Activated T-helper 2 cell treated with anti-CD3 and anti-CD28 coated beads, Interferon-gamma antibody, Interleukin-2, Interleukin-4, amounts not matched to agents 10 μg/mL and 5 μg/mL and 100 μg/mL, durations not matched to agents 14 hours and 24 hours and 36 hours (primary cell): ENCODE data around the gene PLA2R1. TPM values are rescaled to one million over a fixed set of nuclear protein-coding genes. Genes with fewer than 3 reads are reported as not detected.
"Not testable (repeated sequence)": the region's sequence is repeated elsewhere in the genome, so short reads cannot be mapped to it uniquely, and the experiment has no call there.

Experiments used
- DNase-seq: peaks from one replicate; pipeline ENCODE4 v3.0.0; 2021; ENCODE audit warnings: low spot score
- H3K27ac Mint-ChIP-seq: one replicate; pipeline ENCODE4 v1.8.0; 2021; ENCODE audit warnings: mixed read lengths
- H3K27me3 Mint-ChIP-seq: one replicate; pipeline ENCODE4 v1.8.0; 2021; ENCODE audit warnings: low read depth, mixed read lengths
- H3K36me3 Mint-ChIP-seq: one replicate; pipeline ENCODE4 v1.8.0; 2021; ENCODE audit warnings: low read depth, mixed read lengths
- H3K4me1 Mint-ChIP-seq: one replicate; pipeline ENCODE4 v1.8.0; 2021; ENCODE audit warnings: low read depth, mixed read lengths
- H3K4me3 Mint-ChIP-seq: one replicate; pipeline ENCODE4 v1.8.0; 2021; ENCODE audit warnings: low read depth, mild to moderate bottlenecking, moderate library complexity, mixed read lengths
- H3K9me3 Mint-ChIP-seq: one replicate; pipeline ENCODE4 v1.8.0; 2021; ENCODE audit warnings: mixed read lengths
- intact Hi-C: fragments of 100-400 bp; cut with micrococcal nuclease; formaldehyde crosslinking; loops from one replicate; pipeline ENCODE4 v1.15.1; 2023
- total RNA-seq: library from RNA; stranded (reverse); gene quantifications from 2 replicates; pipeline ENCODE4 v1.2.3, GENCODE V29; 2022

Gene PLA2R1
- total RNA-seq, 1 donor from 2014 or later: not detected

DNA sequence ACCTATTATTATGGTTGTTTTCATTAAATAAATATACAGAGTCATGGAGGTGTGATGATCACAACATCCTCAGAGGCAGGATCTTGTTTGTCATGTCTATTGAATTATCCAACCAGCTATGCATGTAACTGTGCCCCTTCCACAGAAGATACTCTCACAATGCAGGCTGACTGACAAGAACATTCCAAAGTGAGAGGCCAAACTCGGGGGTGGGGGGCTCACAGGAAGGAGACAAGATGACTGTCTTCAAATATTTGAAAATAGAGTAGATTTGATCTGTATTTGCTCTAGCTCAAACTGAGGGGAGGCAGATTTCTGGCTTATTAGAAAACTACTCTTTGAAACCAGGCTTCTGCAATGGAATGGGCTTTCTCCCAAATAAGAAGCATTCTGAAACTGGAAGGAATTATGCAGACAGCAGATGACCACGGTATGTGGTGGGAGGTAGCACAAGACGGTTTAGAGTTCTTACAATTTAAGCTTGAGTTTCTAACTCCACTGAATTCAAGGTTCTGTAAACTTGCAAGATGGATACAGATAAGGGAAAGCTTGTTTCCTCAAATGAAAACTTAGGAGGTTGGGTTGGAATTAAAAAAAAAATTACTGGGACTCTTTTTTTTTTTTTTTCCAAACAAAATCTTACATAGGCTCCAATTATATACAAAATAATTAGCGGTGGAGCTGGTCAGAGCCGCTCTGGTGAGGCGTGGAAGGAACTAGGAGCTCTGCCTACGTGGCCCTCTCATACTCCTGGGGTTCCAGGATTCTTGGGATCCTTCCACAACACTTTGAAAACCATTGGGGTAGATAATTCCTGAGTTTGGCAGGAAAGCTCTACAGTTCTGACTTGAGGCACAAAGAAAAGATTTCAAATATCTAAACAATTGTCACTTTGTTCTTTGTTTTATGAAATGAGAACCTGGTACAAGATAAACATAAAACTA, 79.3 kb downstream of the PLA2R1 start:
- intact Hi-C loops: no loop called here
- Mint-ChIP-seq H3K27ac (no peak overlapping the region), H3K36me3 (no peaks in the 10 kb centered on the region), H3K9me3 (no peaks in the 10 kb centered on the region), H3K4me1 (no peaks in the 10 kb centered on the region), H3K27me3 (peaks cover 22% of the 10 kb centered on the region), H3K4me3 (no peak overlapping the region)
- no peak for DNase-seq

DNA sequence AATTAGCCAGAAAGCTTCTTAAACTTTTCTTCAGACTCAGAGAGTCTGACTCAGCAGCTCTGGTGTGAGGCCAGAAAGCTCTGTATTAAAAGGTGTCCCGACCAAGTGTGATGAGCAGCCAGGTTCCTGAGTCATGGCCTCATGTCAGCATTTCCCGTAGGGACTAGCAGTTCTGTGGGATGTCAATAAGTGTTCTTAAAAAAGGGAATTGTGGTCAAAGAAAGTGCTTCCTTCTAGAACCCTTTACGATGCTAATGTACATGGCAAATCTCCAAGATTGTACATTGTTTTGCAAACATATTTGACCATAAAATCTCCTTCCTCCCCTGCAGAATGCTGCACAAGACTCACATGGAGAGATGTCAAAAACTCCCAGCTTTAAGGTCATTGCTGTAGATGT, 80.1 kb downstream of the PLA2R1 start:
- Mint-ChIP-seq H3K4me1 (no peaks in the 10 kb centered on the region), H3K36me3 (no peaks in the 10 kb centered on the region), H3K9me3 (no peaks in the 10 kb centered on the region), H3K27ac (no peak overlapping the region), H3K27me3 (peaks cover 19% of the 10 kb centered on the region), H3K4me3 (no peak overlapping the region)
- intact Hi-C loops: no loop called here
- no peak for DNase-seq

DNA sequence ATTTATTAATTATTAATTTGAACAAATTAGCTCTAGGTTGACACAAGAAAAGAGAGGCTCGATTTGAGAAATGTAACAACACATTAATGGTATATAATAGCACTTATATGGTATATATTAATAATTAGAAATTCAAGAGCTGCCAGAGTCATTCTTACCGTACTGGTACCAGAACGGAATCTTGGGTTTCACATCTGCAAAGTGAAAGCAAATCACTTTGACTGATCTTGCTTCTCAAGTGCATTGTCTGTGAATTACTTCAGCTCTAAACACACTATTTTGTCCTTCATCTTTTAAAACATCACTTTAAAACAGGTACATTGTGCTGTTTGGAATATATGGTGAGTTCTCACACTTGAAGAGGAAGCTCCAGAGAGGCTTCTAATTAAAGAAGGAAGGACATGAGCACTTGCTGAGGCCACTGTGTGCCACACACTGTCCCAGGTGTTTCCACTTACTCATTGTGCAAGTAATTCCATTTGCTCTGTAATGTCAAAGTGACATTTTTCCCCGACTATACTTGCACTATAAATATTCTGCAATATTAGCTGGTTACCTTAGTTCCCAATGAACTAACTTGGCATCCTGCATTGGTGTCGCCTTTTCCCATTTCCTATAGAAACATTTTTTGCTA, 85.8 kb downstream of the PLA2R1 start:
- Mint-ChIP-seq H3K9me3 (no peaks in the 10 kb centered on the region), H3K27me3 (peaks cover 15% of the 10 kb centered on the region), H3K36me3 (no peaks in the 10 kb centered on the region), H3K27ac (no peak overlapping the region), H3K4me1 (no peaks in the 10 kb centered on the region), H3K4me3 (no peak overlapping the region)
- no peak for DNase-seq
- intact Hi-C loops: no loop called here

DNA sequence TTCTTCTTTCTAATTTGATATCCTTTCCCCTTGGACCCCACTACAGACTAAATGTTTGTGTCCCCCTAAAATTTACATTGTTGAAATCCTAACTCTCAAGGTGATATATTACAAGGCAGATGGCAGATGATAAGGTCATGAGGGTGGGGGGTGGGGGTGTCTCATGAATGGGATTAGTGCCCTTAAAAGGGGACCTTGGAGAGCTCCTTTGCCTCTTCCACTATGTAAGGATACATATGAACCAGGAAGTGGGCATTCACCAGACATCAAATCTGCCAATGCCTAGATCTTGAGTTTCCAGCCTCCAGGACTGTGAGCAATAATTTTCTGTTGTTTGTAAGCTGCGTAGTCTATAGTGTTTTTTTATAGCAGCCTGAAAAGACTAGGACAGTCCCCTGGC, 89.1 kb downstream of the PLA2R1 start:
- intact Hi-C loops: no loop called here
- Mint-ChIP-seq H3K27ac (no peak overlapping the region), H3K36me3 (no peaks in the 10 kb centered on the region)

DNA sequence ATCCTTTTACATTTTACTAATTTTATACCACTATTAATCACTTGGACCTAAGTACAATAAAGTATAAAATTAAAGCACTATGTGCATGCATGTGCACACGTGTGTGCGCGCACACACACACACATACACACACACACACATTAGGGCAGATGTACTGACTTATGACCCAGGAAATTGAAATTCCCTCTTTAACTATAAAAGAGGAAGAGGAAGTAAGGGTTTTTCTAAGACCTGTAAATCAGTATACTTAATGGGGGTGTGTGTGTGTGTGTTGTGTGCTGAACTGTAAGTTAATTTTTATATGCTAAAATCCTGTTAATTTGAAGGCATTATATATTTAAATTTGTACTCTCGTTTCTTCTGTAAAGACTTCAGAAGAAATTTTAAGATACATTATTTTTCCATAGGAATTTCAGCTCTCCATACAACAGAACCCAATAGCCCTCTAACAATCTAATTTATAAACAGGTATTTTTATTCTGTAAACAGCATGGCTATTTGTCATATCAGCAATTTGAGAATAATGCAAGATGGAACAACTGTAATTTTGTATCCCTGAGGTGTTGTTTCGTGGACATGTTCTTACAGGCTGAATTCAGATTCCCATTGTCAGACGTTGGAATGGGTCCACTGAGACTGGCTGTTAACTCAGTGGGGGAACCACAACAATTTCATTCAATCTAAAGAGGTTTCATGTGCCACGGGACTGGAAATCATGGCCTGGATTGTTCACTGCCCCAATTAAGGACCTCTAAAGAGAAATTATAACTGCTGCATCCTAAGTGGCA, 90.9 kb downstream of the PLA2R1 start:
- H3K4me1 Mint-ChIP-seq: no peaks in the 10 kb centered on the region
- DNase-seq: no peak
- intact Hi-C loops: no loop called here
- H3K4me3 Mint-ChIP-seq: no peak overlapping the region
- H3K27ac Mint-ChIP-seq: no peak overlapping the region
- no peaks in the 10 kb centered on the region for H3K36me3 Mint-ChIP-seq
- no peaks in the 10 kb centered on the region for H3K9me3 Mint-ChIP-seq
- H3K27me3 Mint-ChIP-seq: peaks cover 4% of the 10 kb centered on the region

More for the DNA sequence above, 89.1 kb downstream of the PLA2R1 start:
- DNase-seq: no peak
- H3K27me3 Mint-ChIP-seq: peaks cover 10% of the 10 kb centered on the region
- no peak overlapping the region for H3K4me3 Mint-ChIP-seq
- no peaks in the 10 kb centered on the region for H3K4me1 Mint-ChIP-seq
- no peaks in the 10 kb centered on the region for H3K9me3 Mint-ChIP-seq

GRCh38 chr2:159970548-159970947, 91.9 kb downstream of the PLA2R1 start:
- H3K27ac Mint-ChIP-seq, DNase-seq, H3K9me3 Mint-ChIP-seq, intact Hi-C loops, H3K4me3 Mint-ChIP-seq, H3K36me3 Mint-ChIP-seq, H3K27me3 Mint-ChIP-seq, H3K4me1 Mint-ChIP-seq: not testable (repeated sequence)

DNA sequence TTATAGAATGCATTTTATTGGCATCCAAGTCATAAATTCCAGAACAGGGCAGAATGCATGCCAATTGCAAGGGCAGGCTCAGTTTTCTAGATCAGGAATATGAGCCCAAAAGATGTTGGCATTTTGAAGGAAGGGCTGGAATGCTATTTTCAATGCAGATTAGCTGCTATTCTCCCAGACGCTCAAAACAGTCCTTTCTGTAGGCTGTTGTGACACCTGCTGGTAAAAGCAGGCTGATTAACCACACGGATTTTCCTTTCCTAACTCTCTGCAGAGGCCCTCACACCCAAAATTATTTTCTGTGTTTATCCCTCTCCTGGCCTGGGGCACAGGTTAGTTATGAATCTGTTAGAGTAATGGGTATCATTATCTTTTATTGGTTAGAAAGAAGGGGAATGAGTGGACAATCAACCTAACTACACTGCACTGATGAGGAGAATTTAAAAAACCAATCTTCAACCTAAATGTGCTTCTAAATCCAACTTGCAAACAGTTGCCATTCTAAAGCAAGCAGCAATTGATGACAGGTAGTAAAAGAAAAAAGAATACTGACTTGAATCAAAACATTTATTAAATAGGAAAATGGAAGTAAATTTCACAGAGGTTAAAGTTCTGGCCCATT, 94.0 kb downstream of the PLA2R1 start:
- no peaks in the 10 kb centered on the region for H3K27me3 Mint-ChIP-seq
- H3K36me3 Mint-ChIP-seq: no peaks in the 10 kb centered on the region
- no peak overlapping the region for H3K4me3 Mint-ChIP-seq
- H3K4me1 Mint-ChIP-seq: no peaks in the 10 kb centered on the region
- no peaks in the 10 kb centered on the region for H3K9me3 Mint-ChIP-seq
- no peak overlapping the region for H3K27ac Mint-ChIP-seq
- intact Hi-C loops: loop anchor here (2.0 to 10.0 kb wide), 2 partner anchors 164 to 1068 kb away; no protein-coding TSS in a partner anchor
- DNase-seq: no peak

- intact Hi-C loops: loop anchor here (10.0 kb wide), 1 partner anchor 159 kb away; no protein-coding TSS in a partner anchor
- Mint-ChIP-seq H3K4me3 (no peak overlapping the region), H3K4me1 (peaks cover 14% of the 10 kb centered on the region), H3K36me3 (no peaks in the 10 kb centered on the region), H3K27ac (no peak overlapping the region), H3K27me3 (no peaks in the 10 kb centered on the region), H3K9me3 (no peaks in the 10 kb centered on the region)
- no peak for DNase-seq
Observed at GRCh38 chr2:159963700-159964099, 98.7 kb downstream of the PLA2R1 start.

DNA sequence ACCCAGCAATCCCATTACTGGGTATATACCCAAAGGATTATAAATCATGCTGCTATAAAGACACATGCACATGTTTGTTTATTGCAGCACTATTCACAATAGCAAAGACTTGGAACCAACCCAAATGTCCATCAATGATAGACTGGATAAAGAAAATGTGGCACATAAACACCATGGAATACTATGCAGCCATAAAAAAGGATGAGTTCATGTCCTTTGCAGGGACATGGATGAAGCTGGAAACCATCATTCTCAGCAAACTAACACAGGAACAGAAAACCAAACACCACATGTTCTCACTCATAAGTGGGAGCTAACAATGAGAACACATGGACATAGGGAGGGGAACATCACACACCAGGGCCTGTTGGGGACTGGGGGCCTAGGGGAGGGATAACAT, 99.9 kb downstream of the PLA2R1 start:
- H3K27ac Mint-ChIP-seq, H3K9me3 Mint-ChIP-seq, H3K36me3 Mint-ChIP-seq, H3K4me3 Mint-ChIP-seq, DNase-seq, H3K27me3 Mint-ChIP-seq: not testable (repeated sequence)
- peaks cover 14% of the 10 kb centered on the region for H3K4me1 Mint-ChIP-seq
- intact Hi-C loops: loop anchor here (10.0 kb wide), 1 partner anchor 158 kb away; no protein-coding TSS in a partner anchor

DNA sequence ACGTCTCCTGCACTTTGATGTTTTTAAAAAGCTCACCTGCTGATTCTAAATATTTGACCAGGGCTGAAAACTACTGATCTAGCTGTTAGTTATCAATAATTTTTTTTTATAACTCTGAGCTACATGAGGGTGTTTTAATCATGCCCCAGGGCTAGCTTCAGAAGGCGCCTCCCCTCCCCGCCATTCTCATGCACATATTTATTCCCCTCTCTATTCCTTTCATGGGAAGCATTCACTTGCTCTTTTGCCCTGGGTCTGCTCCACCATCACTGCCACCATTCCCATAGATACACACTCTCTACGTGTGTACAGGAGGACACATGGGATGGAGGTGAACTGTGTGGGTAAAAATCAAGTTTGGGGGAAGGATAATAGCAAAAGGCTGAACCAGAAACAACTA, 101.0 kb downstream of the PLA2R1 start:
- no peaks in the 10 kb centered on the region for H3K36me3 Mint-ChIP-seq
- no peak overlapping the region for H3K27ac Mint-ChIP-seq
- H3K4me3 Mint-ChIP-seq: no peak overlapping the region
- intact Hi-C loops: loop anchor here (2.0 to 10.0 kb wide), 2 partner anchors 83 to 157 kb away; no protein-coding TSS in a partner anchor
- H3K4me1 Mint-ChIP-seq: peaks cover 14% of the 10 kb centered on the region
- H3K27me3 Mint-ChIP-seq: no peaks in the 10 kb centered on the region
- DNase-seq: no peak
- no peaks in the 10 kb centered on the region for H3K9me3 Mint-ChIP-seq

- H3K36me3 Mint-ChIP-seq: no peaks in the 10 kb centered on the region
- H3K9me3 Mint-ChIP-seq: no peaks in the 10 kb centered on the region
- no peak for DNase-seq
- intact Hi-C loops: loop anchor here (2.0 to 10.0 kb wide), 2 partner anchors 82 to 156 kb away; no protein-coding TSS in a partner anchor
- H3K4me3 Mint-ChIP-seq: no peak overlapping the region
- no peak overlapping the region for H3K27ac Mint-ChIP-seq
- peaks cover 14% of the 10 kb centered on the region for H3K4me1 Mint-ChIP-seq
- no peaks in the 10 kb centered on the region for H3K27me3 Mint-ChIP-seq
Observed at GRCh38 chr2:159961037-159961436, 101.4 kb downstream of the PLA2R1 start.

DNA sequence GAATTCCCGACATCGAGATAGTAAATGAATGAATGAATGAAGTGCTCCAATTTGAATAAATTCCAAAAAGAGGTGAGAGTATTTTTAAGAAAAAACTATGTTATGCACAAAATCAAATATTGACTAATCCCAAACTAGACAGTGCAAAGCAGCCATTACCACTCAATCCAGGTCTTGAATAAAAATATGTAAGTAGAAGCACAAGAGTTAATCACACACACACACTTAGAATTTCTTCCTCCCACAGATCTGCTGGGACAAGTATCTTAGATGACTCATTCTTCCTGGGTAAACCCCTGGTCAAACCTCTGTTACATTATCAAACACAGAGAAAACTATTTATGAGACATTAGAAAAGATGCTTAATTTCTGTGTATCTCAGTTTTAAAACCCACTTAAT, 102.0 kb downstream of the PLA2R1 start:
- Mint-ChIP-seq H3K9me3 (no peaks in the 10 kb centered on the region), H3K4me3 (no peak overlapping the region), H3K27me3 (no peaks in the 10 kb centered on the region), H3K36me3 (no peaks in the 10 kb centered on the region), H3K27ac (no peak overlapping the region), H3K4me1 (peaks cover 14% of the 10 kb centered on the region)
- intact Hi-C loops: loop anchor here (2.0 to 10.0 kb wide), 2 partner anchors 82 to 156 kb away; no protein-coding TSS in a partner anchor
- DNase-seq: no peak
